Adrenal gland (tissue), 12 donors: ENCODE results near the gene C2orf69. TPM values are rescaled to one million over a fixed set of nuclear protein-coding genes. Genes with fewer than 3 reads are reported as not detected.

Experiments used
- DNase-seq, 7 donors: peaks; one replicate each; pipeline ENCODE4 v3.0.0-alpha.2; 2019 to 2020
- H3K27ac ChIP-seq, 5 donors: fragments of 200-600 bp; sonication (generic) in 4 of 5; 1 replicate in 3 of 5; 2 replicates in 2 of 5; pipeline versions ENCODE4 v1.5.1 to v1.8.0; 2016 to 2020; ENCODE audit warnings: mild to moderate bottlenecking in 1 of 5
- H3K27me3 ChIP-seq: fragments of 200-600 bp; 2 replicates; pipeline ENCODE4 v1.8.0; 2021
- H3K36me3 ChIP-seq, 2 donors: fragments of 200-600 bp; replicated peaks in 1 of 2; 1 replicate in 1 of 2; 2 replicates in 1 of 2; pipeline versions ENCODE4 v1.5.1 to v1.8.0; 2018 to 2022
- H3K4me1 ChIP-seq, 2 donors: fragments of 200-600 bp; replicated peaks in 1 of 2; 1 replicate in 1 of 2; 2 replicates in 1 of 2; pipeline versions ENCODE4 v1.5.1 to v1.8.0; 2018 to 2021
- H3K4me3 ChIP-seq, 4 donors: fragments of 200-600 bp; sonication (generic) in 3 of 4; one replicate each; pipeline ENCODE4 v1.5.1; 2016 to 2018
- H3K9me3 ChIP-seq, 3 donors: fragments of 200-600 bp; sonication (generic) in 1 of 3; replicated peaks in 1 of 3; 1 replicate in 2 of 3; 2 replicates in 1 of 3; pipeline versions ENCODE4 v1.5.1 to v1.8.0; 2016 to 2021
- CTCF ChIP-seq, 6 experiments: fragments of 450-650 bp in 4 of 6; fragments of 200-600 bp in 2 of 6; sonication (generic) in 1 of 6; IDR thresholded peaks; 1 replicate in 5 of 6; 2 replicates in 1 of 6; pipeline versions ENCODE4 v1.5.1 to v1.8.0; 2016 to 2021; ENCODE audit warnings: antibody characterized with exemption in 6 of 6, mild to moderate bottlenecking in 2 of 6, moderate library complexity in 1 of 6
- POLR2A ChIP-seq, 2 donors: fragments of 450-650 bp; IDR thresholded peaks; one replicate each; pipeline ENCODE4 v1.6.1; 2017; ENCODE audit warnings: antibody characterized with exemption in 2 of 2, mild to moderate bottlenecking in 2 of 2, moderate library complexity in 1 of 2
- WGBS, 4 donors: extraction: QIAGEN DNeasy Blood & Tissue Kit in 2 of 4; methylation state at CpG; one replicate each; pipeline versions ENCODE4 v1.1.5 to v1.1.7; 2013 to 2017; 5-methylcytosine and 5-hydroxymethylcytosine counted together
- intact Hi-C, 2 donors: fragments of 100-400 bp; cut with DNase I; formaldehyde crosslinking; loops; one replicate each; pipeline versions ENCODE4 v1.14.1 to v1.15.0; 2022 to 2023
- polyA plus RNA-seq, 3 donors: library from polyadenylated mRNA; stranded (reverse); fragments of 200-250 nt in 2 of 3; fragments of 350-450 nt in 1 of 3; fragmentation: Illumina TruSeq in 1 of 3; extraction: RNeasy Lipid Tissue Mini Kit (QIAGEN cat#74804) in 1 of 3; gene quantifications; one replicate each; pipeline ENCODE4 v1.2.3, GENCODE V29; 2013 to 2014
- total RNA-seq, 9 donors: library from RNA; depleted of rRNA in 4 of 9; stranded (reverse); fragments of >200 nt in 4 of 9; fragments of 120-200 nt in 1 of 9; fragmentation: NEBNext Ultra II Directional in 1 of 9; extraction: Animal tissue kit (Norgen Biotek cat#: 25700) in 1 of 9; gene quantifications; one replicate each; pipeline versions ENCODE4 v1.1.0 to v1.2.4, GENCODE V29; 2013 to 2023
- donor health status: healthy with polysubstance abuse.
- donor health status: Bipolar disorder and iron deficiency.
- donor health status: DM: yes; HTN: yes; CAD: no.
- donor health status: DM: no; HTN: no; CAD: no.
- donor health status: DM: no; HTN: no; CAD: no.
- donor health status: DM: yes; HTN: yes; CAD: no.

Gene C2orf69
- total and polyA plus RNA-seq, 12 donors: 7.8 to 26.8 (median 19.5) TPM

- H3K27me3 ChIP-seq: no peaks in the 10 kb centered on the region
- no peaks in the 10 kb centered on the region for H3K9me3 ChIP-seq
- 39 to 62% (median 47%) methylated on average over 2 of the region's 2 CpGs for WGBS, 4 donors
- DNase-seq: peak in 4 of 7 donors; percentile 29 to 53 (median 46)
- peaks cover 8 to 11% of the 10 kb centered on the region in 2 donors for H3K4me1 ChIP-seq
- no peaks in the 10 kb centered on the region for H3K36me3 ChIP-seq
- H3K4me3 ChIP-seq: no peak overlapping the region
- intact Hi-C loops: no loop called here
- peak overlapping the region in 3 of 5 donors; percentile 6 to 23 (median 14) for H3K27ac ChIP-seq
- TF ChIP-seq POLR2A (IDR thresholded peaks at IDR 0.05) (no peak), CTCF (IDR thresholded peaks at IDR 0.05) (no peak)
Measured at GRCh38 chr2:199896617-199897016, 14.5 kb upstream of the C2orf69 start.

GRCh38 chr2:199901942-199902341 lies 9.2 kb upstream of the C2orf69 start:
- WGBS, 4 donors: 90 to 95% (median 92%) methylated on average over 4 of the region's 4 CpGs
- peaks cover 5 to 10% of the 10 kb centered on the region in 2 donors for H3K4me1 ChIP-seq
- no peak overlapping the region for H3K27ac ChIP-seq
- H3K36me3 ChIP-seq: no peaks in the 10 kb centered on the region
- no peaks in the 10 kb centered on the region for H3K9me3 ChIP-seq
- no peaks in the 10 kb centered on the region for H3K27me3 ChIP-seq
- intact Hi-C loops: no loop called here
- H3K4me3 ChIP-seq: no peak overlapping the region
- TF ChIP-seq POLR2A (IDR thresholded peaks at IDR 0.05): no peak
- no peak for DNase-seq

GRCh38 chr2:199902486-199903110 lies 8.5 kb upstream of the C2orf69 start:
- WGBS, 4 donors: 66 to 74% (median 67%) methylated on average over 4 of the region's 4 CpGs
- H3K9me3 ChIP-seq: no peaks in the 10 kb centered on the region
- intact Hi-C loops: no loop called here
- TF ChIP-seq POLR2A (IDR thresholded peaks at IDR 0.05) (no peak), CTCF (IDR thresholded peaks at IDR 0.05) (no peak)
- no peak for DNase-seq
- H3K27ac ChIP-seq: peak overlapping the region in 2 of 5 donors; percentile 20 to 23
- H3K4me1 ChIP-seq: peaks cover 3 to 6% of the 10 kb centered on the region in 2 donors
- H3K27me3 ChIP-seq: no peaks in the 10 kb centered on the region
- no peak overlapping the region for H3K4me3 ChIP-seq
- no peaks in the 10 kb centered on the region for H3K36me3 ChIP-seq

- intact Hi-C loops: no loop called here
- 83 to 96% (median 88%) methylated on average over 1 of the region's 1 CpG for WGBS, 4 donors
Measured at GRCh38 chr2:199903111-199903510, 8.0 kb upstream of the C2orf69 start.

More at GRCh38 chr2:199903111-199903510, 8.0 kb upstream of the C2orf69 start:
- Histone ChIP-seq H3K9me3 (no peaks in the 10 kb centered on the region), H3K27me3 (no peaks in the 10 kb centered on the region), H3K27ac (peak overlapping the region in 2 of 5 donors; percentile 20 to 23), H3K4me3 (no peak overlapping the region), H3K4me1 (peaks cover 3 to 6% of the 10 kb centered on the region in 2 donors), H3K36me3 (no peaks in the 10 kb centered on the region)
- DNase-seq: peak in 3 of 7 donors; percentile 40 to 50 (median 45)
- no peak for TF ChIP-seq POLR2A (IDR thresholded peaks at IDR 0.05)
- no peak for TF ChIP-seq CTCF (IDR thresholded peaks at IDR 0.05)
